GM21423 (cell line): ENCODE data around the gene GRIN2D.

Experiments used
- ATAC-seq: cut with Tn5 transposase; IDR thresholded peaks from one replicate; pipeline ENCODE4 v1.9.1; 2021; ENCODE audit warnings: mild to moderate bottlenecking, moderate library complexity; ENCODE audit not compliant: unreplicated experiment

Gene GRIN2D

GRCh38 chr19:48441360-48442050 lies 48.0 kb downstream of the GRIN2D start:
- ATAC-seq, result no peak

- ATAC-seq, result no peak
Measured at GRCh38 chr19:48442116-48443035, 48.9 kb downstream of the GRIN2D start.

- no peak for ATAC-seq
Measured at GRCh38 chr19:48443256-48443655, 49.8 kb downstream of the GRIN2D start.
